K562 (cell line): ENCODE measurements around the gene CCDC9B. TPM values are rescaled to one million over a fixed set of nuclear protein-coding genes. Genes with fewer than 3 reads are reported as not detected.

Source experiments
- BHLHE40 ChIP-seq: IDR thresholded peaks from 2 replicates; pipeline ENCODE4 v1.6.1; 2011; ENCODE audit warnings: low read length, improper control_type of control experiment
- FOXP1 ChIP-seq: sonication (generic); formaldehyde crosslinking; IDR thresholded peaks from 2 replicates; pipeline ENCODE4 v1.8.0; 2022; ENCODE audit warnings: mild to moderate bottlenecking, missing genetic modification reagents
- HNRNPL ChIP-seq: fragments of 200-400 bp; formaldehyde crosslinking; IDR thresholded peaks from 2 replicates; pipeline ENCODE4 v1.6.1; 2017; ENCODE audit warnings: low read depth, mild to moderate bottlenecking, low read length
- MAZ ChIP-seq, 2 experiments: fragments of 450-650 bp in 1 of 2; sonication (generic) in 1 of 2; formaldehyde crosslinking; IDR thresholded peaks in 1 of 2; conservative IDR thresholded peaks in 1 of 2; 2 replicates each; pipeline versions ENCODE4 v1.4.0 to v1.5.0; 2020; ENCODE audit warnings: mild to moderate bottlenecking in 1 of 2, missing genetic modification reagents in 1 of 2
- MITF ChIP-seq: IDR thresholded peaks from 2 replicates; pipeline ENCODE4 v1.6.1; 2014; ENCODE audit warnings: antibody characterized with exemption
- PHF8 ChIP-seq: fragments of 200-600 bp; sonication (generic); IDR thresholded peaks from 2 replicates; pipeline ENCODE4 v1.6.1; 2012; ENCODE audit warnings: mixed run types, mild to moderate bottlenecking, inconsistent platforms, low read length, moderate library complexity, borderline replicate concordance
- PTTG1 ChIP-seq: fragments of 450-650 bp; IDR thresholded peaks from 2 replicates; pipeline ENCODE4 v1.6.1; 2016; ENCODE audit warnings: low read depth, mild to moderate bottlenecking, missing genetic modification characterization, missing compliant biosample characterization
- TBP ChIP-seq: optimal IDR thresholded peaks from 2 replicates; pipeline ENCODE3; 2011; ENCODE audit warnings: low read depth, low read length, improper control_type of control experiment
- TCF3 ChIP-seq: sonication (generic); formaldehyde crosslinking; IDR thresholded peaks from 2 replicates; pipeline ENCODE4 v1.4.0; 2020; ENCODE audit warnings: mild to moderate bottlenecking, missing genetic modification reagents
- YY1 ChIP-seq, 3 experiments: IDR thresholded peaks; 2 replicates each; pipeline ENCODE4 v1.6.1; 2011; ENCODE audit warnings: low read length in 2 of 3, mild to moderate bottlenecking in 2 of 3, moderate library complexity in 2 of 3, borderline replicate concordance in 1 of 3, control low read depth in 1 of 3, low read depth in 1 of 3; ENCODE audit not compliant: insufficient read depth in 3 of 3, insufficient replicate concordance in 2 of 3, control insufficient read depth in 1 of 3, insufficient read length in 1 of 3; ENCODE audit errors: extremely low read depth in 1 of 3
- ZNF175 ChIP-seq: fragments of 200-800 bp; sonication (Bioruptor generic); IDR thresholded peaks from 2 replicates; pipeline ENCODE4 v1.6.1; 2016; ENCODE audit warnings: low read depth, mild to moderate bottlenecking, missing genetic modification characterization, missing compliant biosample characterization
- polyA plus RNA-seq, 8 experiments: library from polyadenylated mRNA; depleted of rRNA in 4 of 8; stranded (reverse) in 5 of 8; unstranded in 3 of 8; fragments of >200 nt; fragmentation: Nextera tagmentation in 2 of 8; fragmentation: Illumina TruSeq in 1 of 8; extraction: Ambion mirVana in 2 of 8; extraction: Trizol in 1 of 8; gene quantifications; 2 replicates each; pipeline versions ENCODE4 v1.2.1 to v1.2.3, GENCODE V29; 2011 to 2014; ENCODE audit warnings: inconsistent platforms in 1 of 8, missing spikeins in 1 of 8
- total RNA-seq, 7 experiments: library from RNA; depleted of rRNA in 6 of 7; stranded (reverse); fragments of >200 nt in 6 of 7; fragmentation: Illumina TruSeq in 2 of 7; extraction: Trizol in 2 of 7; gene quantifications; 2 replicates each; pipeline versions ENCODE4 v1.2.1 to v1.2.3, GENCODE V29; 2011 to 2021; ENCODE audit warnings: low replicate concordance in 1 of 7
- TF ChIP-seq, protein P1 (sequence below): fragments of 450-650 bp; IDR thresholded peaks from 2 replicates; pipeline ENCODE4 v1.6.1; 2016; ENCODE audit warnings: borderline replicate concordance
- TF ChIP-seq, protein P2 (sequence below): sonication (generic); formaldehyde crosslinking; IDR thresholded peaks from 2 replicates; pipeline ENCODE4 v1.8.0; 2022; ENCODE audit warnings: mild to moderate bottlenecking, missing genetic modification reagents

CCDC9B gene
- total and polyA plus RNA-seq, 9 of the 15 experiments (the other 6 are each of a cell fraction or from before 2014, with no cell fraction given), result 0.01 to 0.47 (median 0.15) TPM; not detected in 1

DNA sequence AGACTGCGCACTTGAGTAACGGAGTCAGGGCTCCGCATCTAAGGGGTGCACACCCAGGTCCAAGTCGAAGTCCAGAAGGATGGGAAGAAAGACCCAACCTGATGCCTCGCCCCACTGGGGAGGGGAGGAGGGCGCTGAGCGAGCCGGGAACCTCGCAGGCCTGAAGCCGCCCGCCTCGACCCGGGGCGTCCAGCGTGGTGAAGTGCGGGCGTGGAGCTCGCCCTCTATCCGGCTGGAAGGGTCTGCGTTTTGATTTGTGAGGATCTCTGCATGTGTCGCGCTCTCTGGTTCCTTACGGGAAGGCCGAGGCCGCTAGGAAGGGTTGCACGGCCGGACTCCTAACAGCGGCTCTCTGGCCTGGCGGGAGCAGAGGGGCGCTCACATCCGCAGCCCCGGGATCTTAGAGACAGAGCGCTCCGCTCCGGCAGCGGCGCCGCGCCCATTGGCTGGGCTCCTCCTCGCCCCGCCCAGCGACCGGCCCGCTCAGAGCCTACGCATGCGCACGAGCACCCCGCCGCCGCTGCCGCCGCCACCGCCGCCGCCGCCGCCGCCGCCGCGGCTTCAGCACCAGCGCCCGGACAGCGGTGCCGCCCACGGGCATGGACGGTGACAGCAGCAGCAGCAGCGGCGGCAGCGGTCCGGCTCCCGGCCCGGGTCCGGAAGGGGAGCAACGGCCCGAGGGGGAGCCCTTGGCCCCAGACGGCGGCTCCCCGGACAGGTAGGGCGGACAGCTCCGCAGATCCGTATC, 17.2 kb upstream of the CCDC9B start, which contains the start of gene DISP2 (continued):
- TF ChIP-seq PHF8 (peak; percentile 16; the same call in 1 of the 2 replicates), YY1 (IDR thresholded peaks at IDR 0.05; ENCODE audit: borderline replicate concordance in 1 of 3, control insufficient read depth in 1 of 3, extremely low read depth in 1 of 3, insufficient read depth in 3 of 3, insufficient read length in 1 of 3, insufficient replicate concordance in 2 of 3, low read depth in 1 of 3, low read length in 2 of 3) (peak in 1 of 3 experiments; percentile 31), HNRNPL (peak; percentile 97), BHLHE40 (no peak), MITF (no peak), TBP (peak; percentile 33), TCF3 (no peak), MAZ (CRISPR knock-in tag; conservative IDR thresholded peaks at IDR 0.05 in 1 of 2, IDR thresholded peaks at IDR 0.05 in 1 of 2) (peak in 1 of 2 experiments; percentile 66; a peak in 3 of 4 replicates), ZNF175 (0 out of 2 replicates have a peak, but pooled peaks have one; percentile 36), FOXP1 (CRISPR knock-in tag) (peak; percentile 70; the same call in 1 of the 2 replicates), PTTG1 (tag) (no peak)
- TF ChIP-seq, protein P1, sequence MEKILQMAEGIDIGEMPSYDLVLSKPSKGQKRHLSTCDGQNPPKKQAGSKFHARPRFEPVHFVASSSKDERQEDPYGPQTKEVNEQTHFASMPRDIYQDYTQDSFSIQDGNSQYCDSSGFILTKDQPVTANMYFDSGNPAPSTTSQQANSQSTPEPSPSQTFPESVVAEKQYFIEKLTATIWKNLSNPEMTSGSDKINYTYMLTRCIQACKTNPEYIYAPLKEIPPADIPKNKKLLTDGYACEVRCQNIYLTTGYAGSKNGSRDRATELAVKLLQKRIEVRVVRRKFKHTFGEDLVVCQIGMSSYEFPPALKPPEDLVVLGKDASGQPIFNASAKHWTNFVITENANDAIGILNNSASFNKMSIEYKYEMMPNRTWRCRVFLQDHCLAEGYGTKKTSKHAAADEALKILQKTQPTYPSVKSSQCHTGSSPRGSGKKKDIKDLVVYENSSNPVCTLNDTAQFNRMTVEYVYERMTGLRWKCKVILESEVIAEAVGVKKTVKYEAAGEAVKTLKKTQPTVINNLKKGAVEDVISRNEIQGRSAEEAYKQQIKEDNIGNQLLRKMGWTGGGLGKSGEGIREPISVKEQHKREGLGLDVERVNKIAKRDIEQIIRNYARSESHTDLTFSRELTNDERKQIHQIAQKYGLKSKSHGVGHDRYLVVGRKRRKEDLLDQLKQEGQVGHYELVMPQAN, result peak; percentile 54; the same call in 1 of the 2 replicates
- TF ChIP-seq, protein P2, sequence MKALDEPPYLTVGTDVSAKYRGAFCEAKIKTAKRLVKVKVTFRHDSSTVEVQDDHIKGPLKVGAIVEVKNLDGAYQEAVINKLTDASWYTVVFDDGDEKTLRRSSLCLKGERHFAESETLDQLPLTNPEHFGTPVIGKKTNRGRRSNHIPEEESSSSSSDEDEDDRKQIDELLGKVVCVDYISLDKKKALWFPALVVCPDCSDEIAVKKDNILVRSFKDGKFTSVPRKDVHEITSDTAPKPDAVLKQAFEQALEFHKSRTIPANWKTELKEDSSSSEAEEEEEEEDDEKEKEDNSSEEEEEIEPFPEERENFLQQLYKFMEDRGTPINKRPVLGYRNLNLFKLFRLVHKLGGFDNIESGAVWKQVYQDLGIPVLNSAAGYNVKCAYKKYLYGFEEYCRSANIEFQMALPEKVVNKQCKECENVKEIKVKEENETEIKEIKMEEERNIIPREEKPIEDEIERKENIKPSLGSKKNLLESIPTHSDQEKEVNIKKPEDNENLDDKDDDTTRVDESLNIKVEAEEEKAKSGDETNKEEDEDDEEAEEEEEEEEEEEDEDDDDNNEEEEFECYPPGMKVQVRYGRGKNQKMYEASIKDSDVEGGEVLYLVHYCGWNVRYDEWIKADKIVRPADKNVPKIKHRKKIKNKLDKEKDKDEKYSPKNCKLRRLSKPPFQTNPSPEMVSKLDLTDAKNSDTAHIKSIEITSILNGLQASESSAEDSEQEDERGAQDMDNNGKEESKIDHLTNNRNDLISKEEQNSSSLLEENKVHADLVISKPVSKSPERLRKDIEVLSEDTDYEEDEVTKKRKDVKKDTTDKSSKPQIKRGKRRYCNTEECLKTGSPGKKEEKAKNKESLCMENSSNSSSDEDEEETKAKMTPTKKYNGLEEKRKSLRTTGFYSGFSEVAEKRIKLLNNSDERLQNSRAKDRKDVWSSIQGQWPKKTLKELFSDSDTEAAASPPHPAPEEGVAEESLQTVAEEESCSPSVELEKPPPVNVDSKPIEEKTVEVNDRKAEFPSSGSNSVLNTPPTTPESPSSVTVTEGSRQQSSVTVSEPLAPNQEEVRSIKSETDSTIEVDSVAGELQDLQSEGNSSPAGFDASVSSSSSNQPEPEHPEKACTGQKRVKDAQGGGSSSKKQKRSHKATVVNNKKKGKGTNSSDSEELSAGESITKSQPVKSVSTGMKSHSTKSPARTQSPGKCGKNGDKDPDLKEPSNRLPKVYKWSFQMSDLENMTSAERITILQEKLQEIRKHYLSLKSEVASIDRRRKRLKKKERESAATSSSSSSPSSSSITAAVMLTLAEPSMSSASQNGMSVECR, result peak; percentile 97
